GM19397 (cell line): ENCODE data around the gene GATAD1.
"Not testable (repeated sequence)": the region's sequence is repeated elsewhere in the genome, so short reads cannot be mapped to it uniquely, and the experiment has no call there.

Source experiments
- ATAC-seq: cut with Tn5 transposase; IDR thresholded peaks from one replicate; pipeline ENCODE4 v1.9.1; 2021; ENCODE audit warnings: mild to moderate bottlenecking, moderate library complexity; ENCODE audit not compliant: unreplicated experiment

The GATAD1 gene

DNA sequence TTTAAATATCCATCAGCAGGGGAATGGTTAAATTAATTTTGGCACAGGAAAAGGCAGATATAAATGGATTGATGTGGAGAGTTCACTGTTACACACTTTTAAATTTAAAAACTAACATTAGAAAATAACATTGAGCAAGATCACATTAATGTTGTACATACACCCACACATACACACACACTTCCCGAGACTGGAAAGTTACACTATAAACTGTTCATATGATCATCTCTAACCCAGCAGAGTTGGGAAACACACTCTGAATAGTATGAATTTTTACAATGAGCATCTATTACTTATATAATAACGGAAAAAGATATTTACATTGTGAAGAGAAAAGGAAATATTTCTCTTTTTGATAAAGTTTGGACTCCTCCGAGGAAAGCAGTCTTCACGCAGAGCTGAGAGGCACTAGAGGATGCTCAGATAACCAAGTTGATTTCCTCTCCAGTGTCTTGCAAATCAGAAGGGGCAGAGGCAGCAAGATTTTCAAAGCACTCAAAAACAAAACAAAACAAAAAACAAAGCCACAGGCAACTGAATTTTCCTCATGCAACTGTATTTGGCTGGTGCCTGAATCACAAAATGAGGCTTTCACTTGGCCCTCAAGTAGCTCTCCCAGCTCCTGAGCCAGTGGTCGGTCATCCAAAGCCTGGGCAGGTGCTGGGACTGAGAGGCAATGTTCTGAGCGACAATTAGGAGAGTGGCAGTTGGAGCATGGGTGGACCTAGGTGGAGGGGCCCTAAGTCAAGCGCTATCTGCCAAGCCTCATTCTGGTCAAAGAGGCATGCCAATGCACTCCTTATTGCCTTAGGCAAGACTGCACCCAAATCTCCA lies 10.5 kb upstream of the GATAD1 start:
- ATAC-seq: no peak

GRCh38 chr7:92437956-92438491 lies 9.3 kb upstream of the GATAD1 start:
- no peak for ATAC-seq

DNA sequence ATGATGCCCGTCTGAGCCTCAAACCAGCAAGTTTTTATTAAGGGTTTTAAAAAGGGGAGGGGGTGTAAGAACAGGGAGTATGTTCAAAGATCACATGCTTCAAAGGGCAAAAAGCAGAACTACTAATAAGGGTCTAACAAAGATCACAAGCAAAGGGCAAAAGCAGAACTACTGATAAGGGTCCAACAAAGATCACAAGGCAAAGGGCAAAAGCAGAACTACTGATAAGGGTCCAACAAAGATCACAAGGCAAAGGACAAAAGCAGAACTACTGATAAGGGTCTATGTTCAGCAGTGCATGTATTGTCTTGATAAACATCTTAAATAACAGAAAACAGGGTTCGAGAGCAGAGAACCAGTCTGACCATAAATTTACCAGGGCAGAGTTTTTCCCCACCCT lies 4.6 kb upstream of the GATAD1 start:
- not testable (repeated sequence) for ATAC-seq

GRCh38 chr7:92446869-92447344 lies 375 bp upstream of the GATAD1 start:
- ATAC-seq: no peak

GRCh38 chr7:92448205-92448747 lies 994 bp downstream of the GATAD1 start:
- peak; percentile 27 for ATAC-seq

- no peak for ATAC-seq
Measured at GRCh38 chr7:92451645-92452044, 4.4 kb downstream of the GATAD1 start.

GRCh38 chr7:92456236-92456635 lies 9.0 kb downstream of the GATAD1 start:
- ATAC-seq: no peak

- no peak for ATAC-seq
Measured at GRCh38 chr7:92460109-92460508, 12.8 kb downstream of the GATAD1 start.

DNA sequence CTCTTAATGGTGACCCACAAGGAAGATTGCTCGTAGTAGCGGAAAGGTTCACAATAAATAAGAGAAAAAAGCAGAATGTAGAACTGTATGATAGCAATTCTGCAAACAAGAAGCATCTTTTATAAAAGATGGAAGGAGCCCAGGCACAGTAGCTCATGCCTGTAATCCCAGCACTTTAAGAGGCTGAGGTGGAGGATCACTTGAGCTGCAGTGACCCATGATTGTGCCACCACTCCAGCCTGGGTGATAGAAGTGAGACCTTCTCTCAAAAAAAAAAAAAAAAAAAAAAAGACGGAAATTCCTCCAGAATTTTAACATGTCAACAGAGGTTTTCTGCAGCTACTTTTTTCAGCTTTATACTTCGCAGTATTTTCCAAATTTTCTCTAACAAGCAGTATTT lies 13.2 kb downstream of the GATAD1 start:
- ATAC-seq: no peak

GRCh38 chr7:92461027-92462003 lies 14.0 kb downstream of the GATAD1 start:
- no peak for ATAC-seq

DNA sequence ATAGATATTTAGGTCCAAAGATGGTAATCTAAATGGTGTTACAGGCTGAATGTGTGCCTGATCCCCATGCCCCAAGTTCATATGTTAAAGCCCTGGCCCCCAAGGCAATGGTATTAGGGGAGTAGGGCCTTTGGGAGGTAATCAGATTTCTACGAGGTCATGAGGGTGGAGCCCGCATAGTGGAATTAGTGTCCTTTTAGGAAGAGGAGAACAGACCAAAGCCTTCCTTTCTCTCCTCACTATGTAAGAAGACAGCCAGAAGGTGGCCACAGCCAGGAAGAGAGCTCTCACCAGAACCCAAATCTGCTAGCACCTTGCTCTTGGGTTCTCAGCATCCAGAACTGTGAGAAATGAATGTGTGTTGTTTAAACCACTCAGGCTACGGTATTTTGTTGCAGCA lies 15.3 kb downstream of the GATAD1 start:
- ATAC-seq: no peak

GRCh38 chr7:92464515-92464914 lies 17.2 kb downstream of the GATAD1 start:
- no peak for ATAC-seq

DNA sequence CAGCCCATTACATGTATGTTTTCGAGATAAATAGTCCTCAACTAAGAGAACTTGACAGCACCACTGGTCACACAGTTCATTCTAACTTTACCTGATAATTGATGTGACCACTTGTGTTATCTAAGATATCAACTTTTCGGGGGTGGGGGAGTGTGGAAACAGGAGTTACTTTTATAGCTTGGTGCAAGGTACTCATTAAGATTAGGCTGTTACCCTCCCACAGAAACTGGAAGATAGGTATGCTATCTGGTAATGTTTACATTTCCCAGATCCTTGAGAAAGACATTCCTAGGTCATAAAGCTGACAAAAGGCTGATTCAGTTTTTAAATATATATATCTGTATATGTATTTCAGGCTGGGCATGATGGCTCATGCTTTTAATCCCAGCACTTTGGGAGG lies 19.4 kb downstream of the GATAD1 start:
- ATAC-seq: no peak

DNA sequence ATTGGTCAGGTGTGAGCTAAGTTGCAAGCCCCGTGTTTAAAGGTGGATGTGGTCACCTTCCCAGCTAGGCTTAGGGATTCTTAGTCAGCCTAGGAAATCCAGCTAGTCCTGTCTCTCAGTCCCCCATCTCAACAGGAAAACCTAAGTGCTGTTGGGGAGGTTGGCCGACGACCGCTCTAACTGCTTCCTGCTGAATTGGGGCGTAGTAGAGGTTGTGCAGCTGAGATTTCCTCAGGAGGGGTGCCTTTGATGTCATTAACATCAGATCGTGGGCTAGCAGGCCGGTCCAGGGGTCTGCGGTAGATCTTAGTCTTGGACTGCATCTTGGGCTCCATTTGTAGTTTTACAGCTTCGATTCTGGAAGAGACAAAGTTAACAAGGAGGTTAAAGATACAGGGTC lies 21.3 kb downstream of the GATAD1 start:
- ATAC-seq: not testable (repeated sequence)

DNA sequence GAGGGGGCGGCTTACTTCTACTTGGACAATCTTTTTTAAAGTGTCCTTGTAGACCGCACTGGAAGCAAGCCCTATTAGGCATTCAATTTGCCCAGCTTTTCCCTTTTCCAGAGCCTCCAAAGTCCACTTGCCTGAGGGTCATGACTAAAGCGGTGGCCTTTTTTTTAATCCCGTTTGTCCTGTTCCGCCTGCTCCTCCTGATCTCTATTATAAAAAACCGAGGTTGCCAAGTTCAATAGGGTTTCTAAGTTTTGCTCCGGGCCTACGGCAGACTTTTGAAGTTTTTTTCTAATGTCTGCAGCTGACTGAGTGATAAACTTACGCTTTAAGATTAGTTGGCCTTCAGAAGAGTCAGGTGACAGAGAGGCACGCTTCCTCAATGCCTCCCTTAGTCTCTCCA lies 26.7 kb downstream of the GATAD1 start:
- ATAC-seq: not testable (repeated sequence)

- not testable (repeated sequence) for ATAC-seq
Measured at GRCh38 chr7:92475261-92475770, 28.0 kb downstream of the GATAD1 start.

- ATAC-seq: not testable (repeated sequence)
Measured at GRCh38 chr7:92475851-92476590, 28.7 kb downstream of the GATAD1 start.

DNA sequence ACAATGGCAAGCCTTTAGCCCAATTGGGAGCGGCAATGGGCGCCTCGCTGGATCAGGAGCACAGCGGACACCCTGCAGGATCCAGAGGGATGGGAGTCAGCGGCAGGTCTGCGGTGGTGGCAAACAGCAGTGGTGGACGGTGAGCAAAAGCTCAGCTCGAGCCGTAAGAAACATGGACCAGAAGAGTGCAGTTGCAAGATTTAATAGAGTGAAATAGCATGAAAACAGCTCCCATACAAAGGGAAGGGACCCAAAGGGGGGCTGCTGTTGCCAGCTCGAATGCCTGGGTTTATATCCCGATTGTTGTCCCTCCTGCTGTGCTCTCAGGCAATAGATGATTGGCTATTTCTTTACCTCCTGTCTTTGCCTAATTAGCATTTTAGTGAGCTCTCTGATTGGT lies 30.4 kb downstream of the GATAD1 start, which contains the start of gene ERVW-1:
ERVW-1 (minus strand) TSS at position 266 of the 400 bp plus-strand sequence. CDS start 7,565 bp downstream, outside the sequence.
- ATAC-seq: not testable (repeated sequence)

- no peak for ATAC-seq
Measured at GRCh38 chr7:92478095-92478494, 30.8 kb downstream of the GATAD1 start.

- ATAC-seq: no peak
Measured at GRCh38 chr7:92478711-92479110, 31.4 kb downstream of the GATAD1 start.
